ENCODE results near the gene ACCS. TPM values are rescaled to one million over a fixed set of nuclear protein-coding genes. Genes with fewer than 3 reads are reported as not detected.

Gene ACCS
- polyA plus RNA-seq, 3 donors: 18.0 to 39.2 (median 25.2) TPM

DNA sequence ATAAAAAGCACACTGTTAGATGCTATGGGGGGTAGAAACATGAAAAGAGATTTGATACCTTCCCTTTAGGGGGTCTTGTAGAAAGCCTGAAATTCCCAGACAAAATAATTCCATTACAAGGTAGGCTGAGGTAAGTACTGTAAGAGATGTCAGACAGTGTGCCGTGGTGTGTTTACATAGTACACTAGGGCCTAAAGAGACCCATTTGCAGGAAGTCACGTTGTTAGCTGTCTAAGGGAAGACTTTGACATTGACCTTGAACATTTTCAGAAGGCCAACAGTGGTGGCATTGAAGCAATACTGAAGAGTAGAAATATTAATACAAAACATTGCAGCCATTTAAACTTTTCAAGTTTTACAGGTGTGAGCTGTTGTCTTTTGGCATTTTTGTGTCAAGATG is 60.2 kb downstream of the ACCS start:
- no peak for DNase-seq (ENCODE audit: low read depth in 3 of 3, low spot score in 2 of 3)

DNA sequence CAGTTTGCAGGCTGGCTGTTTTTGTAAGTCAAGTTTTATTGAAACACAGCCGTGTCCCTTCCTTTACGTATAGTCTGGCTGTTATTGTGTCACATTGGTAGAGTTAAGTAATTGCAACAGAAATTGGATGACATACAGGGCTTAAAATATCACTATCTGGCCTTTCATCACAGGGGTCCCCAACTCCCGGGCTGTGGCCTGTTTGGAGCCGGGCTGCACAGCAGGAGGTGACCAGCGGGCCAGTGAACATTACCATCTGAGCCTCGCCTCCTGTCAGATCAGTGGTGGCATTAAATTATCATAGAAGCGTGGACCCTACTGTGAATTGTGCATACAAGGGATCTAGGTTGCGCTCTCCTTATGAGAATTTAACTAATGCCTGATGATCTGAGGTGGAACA is 61.1 kb downstream of the ACCS start:
- DNase-seq (ENCODE audit: low read depth in 3 of 3, low spot score in 2 of 3): no peak

- no peak for DNase-seq (ENCODE audit: low read depth in 3 of 3, low spot score in 2 of 3)
Observed at GRCh38 chr11:44128729-44129128, 62.7 kb downstream of the ACCS start.

DNA sequence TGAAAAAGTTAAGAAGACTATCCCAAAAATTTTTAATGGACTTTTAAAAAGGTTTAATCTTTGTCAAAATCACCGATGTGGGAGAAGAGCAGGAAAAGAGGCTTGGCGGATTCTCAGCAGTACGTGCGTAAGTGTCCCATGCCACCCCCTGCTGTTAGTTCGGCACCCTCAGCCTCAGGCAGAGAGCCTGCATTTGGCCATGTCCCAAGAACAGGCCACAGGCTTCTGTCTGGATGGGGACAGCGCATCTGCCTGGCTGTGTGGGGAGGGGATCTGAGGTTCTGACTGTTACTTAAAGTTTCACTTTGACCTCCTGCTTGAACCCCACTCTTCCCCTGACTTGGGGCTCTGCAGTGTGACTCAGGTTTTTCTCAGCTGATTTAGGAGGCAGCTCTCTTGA is 64.7 kb downstream of the ACCS start:
- no peak for DNase-seq (ENCODE audit: low read depth in 3 of 3, low spot score in 2 of 3)

GRCh38 chr11:44133335-44133946 is 67.4 kb downstream of the ACCS start:
- DNase-seq (ENCODE audit: low read depth in 3 of 3, low spot score in 2 of 3): no peak

Other genes starting within 250 kb of the ACCS start
- 10 to 100 TPM; 39.3 to 40.6 (median 39.8) TPM for gene ALKBH3, start 185.4 kb upstream of the ACCS start, polyA plus RNA-seq (ENCODE audit: insufficient read length in 3 of 3)
- gene C11orf96, start 123.6 kb upstream of the ACCS start, polyA plus RNA-seq (ENCODE audit: insufficient read length in 3 of 3): 10 to 100 TPM in 1 of 3 donors, 1 to 10 TPM in 2; 8.6 to 10.5 (median 9.8) TPM
- under 1 TPM in 1 of 3 donors, not detected in 2; 0.08 TPM for gene ACCSL, start 18.3 kb upstream of the ACCS start, polyA plus RNA-seq (ENCODE audit: insufficient read length in 3 of 3)
- 10 to 100 TPM; 71.0 to 77.1 (median 72.4) TPM for gene EXT2, start 29.4 kb downstream of the ACCS start, polyA plus RNA-seq (ENCODE audit: insufficient read length in 3 of 3)
- gene ALX4, start 243.9 kb downstream of the ACCS start, polyA plus RNA-seq (ENCODE audit: insufficient read length in 3 of 3): under 1 TPM; 0.11 to 0.17 (median 0.11) TPM

Data from right renal cortex interstitium (tissue), 3 donors.